Upper lobe of right lung (tissue), 1 donor: ENCODE results near the gene MYRF. TPM values are rescaled to one million over a fixed set of nuclear protein-coding genes. Genes with fewer than 3 reads are reported as not detected.

Source experiments
- ATAC-seq: fragments of 200-7000 bp; cut with Tn5 transposase; one replicate; pipeline ENCODE4 v1.9.1; 2020; ENCODE audit warnings: mild to moderate bottlenecking, moderate library complexity
- DNase-seq: peaks from one replicate; pipeline ENCODE4 v3.0.0-alpha.2; 2020
- H3K27ac ChIP-seq: fragments of 200-600 bp; one replicate; pipeline ENCODE4 v1.8.0; 2022
- H3K27me3 ChIP-seq: fragments of 200-600 bp; one replicate; pipeline ENCODE4 v1.8.0; 2022; ENCODE audit warnings: mild to moderate bottlenecking
- H3K36me3 ChIP-seq: fragments of 200-600 bp; one replicate; pipeline ENCODE4 v1.8.0; 2022
- H3K4me1 ChIP-seq: fragments of 200-600 bp; one replicate; pipeline ENCODE4 v1.8.0; 2022
- H3K4me3 ChIP-seq: fragments of 200-600 bp; one replicate; pipeline ENCODE4 v1.8.0; 2022; ENCODE audit warnings: mild to moderate bottlenecking
- H3K9me3 ChIP-seq: fragments of 200-600 bp; one replicate; pipeline ENCODE4 v1.8.0; 2022
- CTCF ChIP-seq: fragments of 200-600 bp; IDR thresholded peaks from one replicate; pipeline ENCODE4 v1.8.0; 2022; ENCODE audit warnings: antibody characterized with exemption
- intact Hi-C: fragments of 100-400 bp; cut with DNase I; formaldehyde crosslinking; loops from one replicate; pipeline ENCODE4 v1.11.0; 2022
- total RNA-seq: library from RNA; stranded (reverse); fragmentation: NEBNext Ultra II Directional; extraction: Animal tissue kit (Norgen Biotek cat#: 25700); gene quantifications from one replicate; pipeline ENCODE4 v1.2.1, GENCODE V29; 2021
- donor health status: DM: no; HTN: yes; CAD: no; lungs with severe emphysema.

The MYRF gene
- total RNA-seq, 1 donor from 2014 or later, result 62.6 TPM

- H3K9me3 ChIP-seq, result no peaks in the 10 kb centered on the region
- H3K27ac ChIP-seq, result no peak overlapping the region
- H3K27me3 ChIP-seq, result no peaks in the 10 kb centered on the region
- H3K4me1 ChIP-seq, result no peaks in the 10 kb centered on the region
- ATAC-seq (no peak), DNase-seq (no peak)
- no peak overlapping the region for H3K4me3 ChIP-seq
- H3K36me3 ChIP-seq, result no peaks in the 10 kb centered on the region
- no peak for TF ChIP-seq CTCF
- intact Hi-C loops, result no loop called here
Observed at GRCh38 chr11:61746442-61747191, 5.8 kb upstream of the MYRF start.

DNA sequence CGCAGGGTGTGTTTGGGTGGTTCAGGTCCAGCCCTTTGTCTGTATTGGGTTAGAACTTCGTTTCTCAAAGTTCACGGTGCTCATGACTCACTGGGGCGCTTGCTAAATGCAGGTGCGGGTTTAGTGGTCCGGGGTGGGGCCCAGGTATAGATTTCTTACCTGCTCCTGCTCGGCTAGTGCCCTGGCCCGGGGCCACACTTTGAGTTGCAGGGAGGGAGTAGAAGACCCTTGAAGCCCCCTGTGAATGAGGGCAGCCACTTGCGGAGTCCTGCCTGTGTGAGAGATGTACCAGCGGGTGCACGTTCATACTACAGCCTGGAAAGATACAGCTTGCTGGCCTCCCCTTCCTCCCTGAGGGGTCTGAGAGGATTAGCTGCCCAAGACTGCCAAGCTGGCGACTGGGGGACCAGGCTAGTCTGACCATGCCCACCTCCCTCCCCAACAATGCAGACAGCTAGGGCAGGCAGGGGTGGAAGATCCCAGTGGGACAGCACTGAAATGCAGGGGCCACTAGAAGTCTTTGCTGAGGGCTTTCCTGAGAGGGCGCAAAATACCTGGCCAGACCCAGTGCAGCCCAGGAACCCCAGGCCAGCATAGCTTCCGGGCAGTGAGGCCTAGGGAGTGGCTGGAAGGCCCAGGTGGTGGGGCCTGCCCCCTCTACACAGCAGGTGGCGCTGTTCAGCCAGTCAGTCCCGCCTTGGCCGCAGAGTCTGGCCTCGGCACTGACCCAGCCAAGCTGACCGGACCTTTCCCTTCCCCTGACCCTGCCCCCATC is 5.1 kb upstream of the MYRF start:
- peak; percentile 90 for ATAC-seq

DNA sequence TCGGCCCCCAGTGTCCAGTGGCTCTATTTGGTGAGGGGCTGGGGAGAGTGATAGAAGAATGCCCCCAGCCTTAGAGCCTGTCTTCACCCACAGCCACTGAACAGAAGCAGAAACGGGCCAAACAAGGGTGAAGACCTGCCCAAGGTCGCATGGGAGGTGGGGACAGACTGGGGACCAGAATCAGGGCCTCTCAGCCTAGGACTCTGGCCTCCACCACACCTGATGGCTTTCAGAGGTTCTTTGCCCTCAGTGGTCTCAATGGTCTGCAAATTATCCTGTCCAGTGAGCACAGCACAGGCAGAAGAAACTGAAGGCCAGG is 4.5 kb upstream of the MYRF start:
- no peaks in the 10 kb centered on the region for H3K9me3 ChIP-seq
- H3K27ac ChIP-seq, result no peak overlapping the region
- ATAC-seq (no peak), DNase-seq (no peak)
- intact Hi-C loops, result no loop called here
- H3K36me3 ChIP-seq, result no peaks in the 10 kb centered on the region
- TF ChIP-seq CTCF, result no peak
- peaks cover 4% of the 10 kb centered on the region for H3K4me1 ChIP-seq
- no peak overlapping the region for H3K4me3 ChIP-seq
- no peaks in the 10 kb centered on the region for H3K27me3 ChIP-seq

More for the DNA sequence above, 5.1 kb upstream of the MYRF start:
- Histone ChIP-seq H3K4me3 (no peak overlapping the region), H3K4me1 (no peaks in the 10 kb centered on the region), H3K27me3 (no peaks in the 10 kb centered on the region), H3K9me3 (no peaks in the 10 kb centered on the region), H3K36me3 (no peaks in the 10 kb centered on the region), H3K27ac (no peak overlapping the region)
- intact Hi-C loops, result no loop called here
- peak; percentile 85 for TF ChIP-seq CTCF
- peak; percentile 88 for DNase-seq

GRCh38 chr11:61749591-61750217 is 2.7 kb upstream of the MYRF start:
- no peak overlapping the region for H3K4me3 ChIP-seq
- ATAC-seq (no peak), DNase-seq (no peak)
- H3K9me3 ChIP-seq, result no peaks in the 10 kb centered on the region
- intact Hi-C loops, result no loop called here
- no peak overlapping the region for H3K27ac ChIP-seq
- H3K36me3 ChIP-seq, result no peaks in the 10 kb centered on the region
- no peak for TF ChIP-seq CTCF
- peaks cover 4% of the 10 kb centered on the region for H3K4me1 ChIP-seq
- no peaks in the 10 kb centered on the region for H3K27me3 ChIP-seq

- Histone ChIP-seq H3K4me3 (no peak overlapping the region), H3K27me3 (no peaks in the 10 kb centered on the region), H3K4me1 (peaks cover 4% of the 10 kb centered on the region), H3K9me3 (no peaks in the 10 kb centered on the region), H3K27ac (no peak overlapping the region), H3K36me3 (no peaks in the 10 kb centered on the region)
- DNase-seq, result no peak
- no peak for TF ChIP-seq CTCF
- intact Hi-C loops, result no loop called here
- no peak for ATAC-seq
Observed at GRCh38 chr11:61750631-61751273, 1.7 kb upstream of the MYRF start.
